HT1080 (cell line): Measurements from ENCODE around the gene ZNF282. TPM values are rescaled to one million over a fixed set of nuclear protein-coding genes. Genes with fewer than 3 reads are reported as not detected.

Source experiments
- DNase-seq: peaks from one replicate; pipeline ENCODE4 v3.0.0-alpha.2; 2015; ENCODE audit warnings: low read depth
- total RNA-seq: library from RNA; depleted of rRNA; stranded (reverse); fragments of >200 nt; shearing (Covaris generic); gene quantifications from 2 replicates; pipeline ENCODE4 v1.2.3, GENCODE V29; 2014

Gene ZNF282
- total RNA-seq, 1 experiment from 2014 or later: 30.4 TPM

DNA sequence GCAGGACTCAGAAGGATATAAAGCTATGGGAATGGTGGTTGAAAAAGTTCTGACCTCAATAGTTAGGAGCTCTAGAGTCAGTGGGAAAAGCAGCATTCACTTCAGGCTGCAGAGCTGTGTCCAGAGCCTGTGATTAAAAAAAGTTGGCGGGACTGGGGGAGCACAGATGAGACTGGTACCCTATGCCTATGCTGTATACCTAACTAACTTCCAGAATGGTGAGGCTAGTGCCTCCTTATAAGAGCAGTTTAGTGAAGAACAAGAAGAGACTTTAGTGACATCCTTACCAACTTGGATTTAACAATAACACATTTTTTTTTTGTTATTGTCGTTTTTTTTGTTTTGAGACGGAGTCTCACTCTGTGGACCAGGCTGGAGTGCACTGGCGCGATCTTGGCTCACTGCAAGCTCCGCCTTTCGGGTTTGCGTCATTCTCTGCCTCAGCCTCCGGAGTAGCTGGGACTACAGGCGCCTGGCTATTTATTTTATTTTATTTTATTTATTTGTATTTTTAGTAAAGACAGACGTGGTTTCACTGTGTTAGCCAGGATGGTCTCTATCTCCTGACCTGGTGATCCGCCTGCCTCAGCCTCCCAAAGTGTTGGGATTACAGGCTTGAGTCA, 6.6 kb upstream of the ZNF282 start:
- no peak for DNase-seq

DNA sequence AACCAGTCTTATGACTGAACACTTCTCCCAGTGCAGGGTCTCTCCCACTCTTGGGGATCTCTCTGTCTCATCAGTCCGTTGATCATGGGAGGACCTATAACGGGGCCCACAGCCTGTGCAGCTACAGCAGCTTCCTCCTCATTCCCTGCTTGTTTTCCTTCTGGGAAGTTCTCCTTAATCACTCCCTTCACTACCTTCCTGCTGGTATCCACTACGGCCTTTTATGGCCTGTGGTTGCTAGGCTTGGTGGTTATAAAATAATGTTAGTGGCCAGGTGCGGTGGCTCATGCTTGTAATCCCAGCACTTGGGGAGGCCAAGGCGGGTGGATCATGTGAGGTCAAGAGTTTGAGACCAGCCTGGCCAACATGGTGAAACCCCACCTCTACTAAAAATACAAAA, 3.5 kb upstream of the ZNF282 start:
- no peak for DNase-seq

DNA sequence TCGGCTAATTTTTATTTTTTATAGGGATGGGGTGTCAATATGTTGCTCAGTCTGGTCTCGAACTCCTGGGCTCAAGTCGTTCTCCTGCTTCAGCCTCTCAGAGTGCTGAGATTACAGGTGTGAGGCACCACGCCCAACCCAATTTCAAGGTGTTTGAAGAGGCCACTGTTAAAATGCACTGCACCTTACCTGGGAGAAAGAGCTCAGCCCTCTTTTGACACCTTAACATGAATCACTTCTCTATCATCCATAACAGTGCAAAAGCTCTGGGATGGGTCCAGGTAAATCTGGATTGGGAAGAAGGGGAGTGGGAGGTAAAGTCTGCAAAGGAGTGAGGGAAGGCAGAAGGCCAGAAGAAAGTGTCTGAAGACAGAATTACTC, 557 bp upstream of the ZNF282 start:
- no peak for DNase-seq

DNA sequence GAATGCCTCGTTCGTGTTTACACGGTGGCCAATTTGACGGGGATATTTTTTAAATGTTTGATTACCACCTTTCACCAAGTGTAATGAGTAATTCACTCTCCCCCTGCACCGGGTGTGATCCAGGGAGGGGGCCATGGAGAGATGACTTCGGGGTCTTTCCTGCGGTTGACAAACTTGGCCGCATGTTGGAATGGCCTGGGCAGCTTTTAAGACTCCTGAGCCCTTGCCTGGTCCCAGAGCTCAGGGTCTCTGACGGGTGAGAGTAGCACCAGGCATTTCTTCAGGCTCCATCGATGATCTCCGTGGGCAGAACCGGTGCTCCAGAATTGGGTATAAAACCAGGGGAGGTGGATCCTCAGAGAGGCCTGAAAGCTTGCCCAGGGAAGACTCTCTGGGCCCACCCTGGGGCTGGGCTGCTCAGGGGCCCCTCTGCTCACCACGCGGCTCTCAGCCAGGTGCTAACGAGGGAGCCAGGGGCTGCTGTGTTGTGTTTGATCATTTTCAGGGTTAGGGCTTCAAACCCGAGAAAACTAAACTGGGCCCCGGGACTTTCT, 882 bp downstream of the ZNF282 start:
- DNase-seq: no peak

DNA sequence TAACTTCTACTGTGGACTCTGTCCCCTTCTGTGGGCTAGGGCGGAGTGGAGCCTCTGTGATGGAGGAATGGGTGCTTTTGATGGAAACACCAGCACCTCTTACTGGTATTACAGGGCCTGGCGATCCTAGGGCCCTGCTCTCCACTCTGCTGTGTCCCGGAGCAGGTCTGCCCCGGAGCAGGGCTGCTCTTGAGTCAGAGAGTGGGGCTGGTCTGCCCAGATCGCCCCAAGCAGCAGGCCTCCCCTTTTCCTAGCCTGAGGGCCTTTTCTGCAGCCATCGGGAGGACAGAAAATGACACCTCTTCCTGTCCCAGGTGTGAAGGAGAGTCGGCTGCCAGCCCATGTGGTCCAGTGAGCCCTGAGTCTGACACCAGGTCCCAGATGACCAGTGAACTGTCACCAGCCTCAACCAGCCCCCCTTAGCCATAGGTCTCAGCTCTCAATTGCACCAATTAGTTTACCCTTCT, 1.4 kb downstream of the ZNF282 start:
- DNase-seq: peak; percentile 13

DNA sequence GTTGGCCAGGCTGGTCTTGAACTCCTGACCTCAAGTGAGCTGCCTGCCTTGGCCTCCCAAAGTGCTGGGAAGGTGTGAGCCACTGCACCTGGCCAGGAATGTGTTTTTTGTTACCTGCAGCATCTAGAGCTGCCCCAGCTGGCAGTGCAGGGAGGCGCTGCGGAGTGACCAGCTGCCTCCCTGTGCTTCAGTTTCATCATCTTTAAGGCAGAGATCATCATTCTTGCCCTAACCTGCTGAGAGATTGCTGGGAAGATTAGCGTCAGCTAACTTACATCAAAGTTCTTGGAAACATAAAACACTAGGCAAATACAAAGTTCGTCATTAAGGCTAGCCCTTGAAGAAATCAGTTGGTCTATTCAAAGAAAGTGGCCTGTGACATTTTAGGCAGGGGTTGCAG, 2.3 kb downstream of the ZNF282 start:
- no peak for DNase-seq

DNA sequence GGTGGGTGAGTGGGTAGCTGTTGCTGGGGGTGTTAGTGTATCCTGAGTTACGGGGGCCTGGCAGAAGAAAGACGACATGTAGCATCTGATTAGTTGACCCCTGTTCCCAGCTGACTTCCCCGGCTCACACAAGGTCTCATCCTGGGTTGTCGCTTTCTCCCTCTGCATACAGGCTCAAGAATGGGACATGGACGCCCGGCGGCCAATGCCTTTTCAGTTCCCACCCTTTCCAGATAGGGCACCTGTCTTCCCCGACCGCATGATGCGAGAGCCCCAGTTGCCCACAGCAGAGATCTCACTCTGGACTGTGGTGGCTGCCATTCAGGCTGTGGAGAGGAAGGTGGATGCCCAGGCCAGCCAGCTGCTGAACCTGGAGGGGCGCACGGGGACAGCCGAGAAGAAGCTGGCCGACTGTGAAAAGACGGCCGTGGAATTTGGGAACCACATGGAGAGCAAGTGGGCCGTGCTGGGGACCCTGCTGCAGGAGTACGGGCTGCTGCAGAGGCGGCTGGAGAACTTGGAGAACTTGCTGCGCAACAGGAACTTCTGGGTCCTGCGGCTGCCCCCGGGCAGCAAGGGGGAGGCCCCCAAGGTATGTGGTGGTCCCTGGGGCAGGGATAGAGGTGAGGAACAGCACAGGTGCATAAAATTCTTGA, 2.9 kb downstream of the ZNF282 start:
- DNase-seq: no peak

DNA sequence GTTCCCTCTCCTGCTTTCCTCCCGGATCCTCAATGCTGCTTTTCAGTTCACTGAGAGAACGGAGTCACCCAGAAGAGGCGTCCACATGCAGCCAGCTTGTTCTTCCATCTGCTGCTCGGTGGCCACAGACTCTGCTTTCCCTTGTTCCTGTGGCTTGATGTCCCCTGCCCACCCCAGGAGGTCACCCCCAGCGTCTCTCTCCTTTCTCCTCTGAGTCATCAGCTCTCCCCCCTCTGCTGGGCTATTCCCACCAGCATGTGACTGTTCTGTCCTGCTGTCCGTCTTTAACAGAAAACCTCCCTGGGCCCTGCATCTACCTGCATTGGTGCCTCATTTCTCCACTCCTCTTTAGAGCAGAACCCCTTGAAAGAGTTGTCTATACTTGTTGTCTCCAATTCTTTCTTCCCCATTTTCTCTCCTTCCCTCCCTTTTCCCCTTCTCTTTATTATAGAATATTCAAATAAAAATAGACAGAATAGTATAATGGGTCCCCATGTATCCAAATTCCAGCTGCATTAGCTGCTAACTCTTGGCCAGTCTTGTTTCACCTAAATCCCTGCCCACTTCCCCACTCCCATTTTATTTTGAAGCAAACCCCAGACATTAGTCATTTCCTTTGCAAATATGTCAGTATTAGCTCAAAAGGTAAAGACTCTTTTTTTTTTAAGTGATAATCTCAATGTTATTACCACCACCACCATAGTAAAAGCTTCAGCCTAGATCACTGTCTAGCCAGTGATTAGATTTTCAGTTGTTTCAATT, 4.1 kb downstream of the ZNF282 start:
- peak; percentile 77 for DNase-seq

DNA sequence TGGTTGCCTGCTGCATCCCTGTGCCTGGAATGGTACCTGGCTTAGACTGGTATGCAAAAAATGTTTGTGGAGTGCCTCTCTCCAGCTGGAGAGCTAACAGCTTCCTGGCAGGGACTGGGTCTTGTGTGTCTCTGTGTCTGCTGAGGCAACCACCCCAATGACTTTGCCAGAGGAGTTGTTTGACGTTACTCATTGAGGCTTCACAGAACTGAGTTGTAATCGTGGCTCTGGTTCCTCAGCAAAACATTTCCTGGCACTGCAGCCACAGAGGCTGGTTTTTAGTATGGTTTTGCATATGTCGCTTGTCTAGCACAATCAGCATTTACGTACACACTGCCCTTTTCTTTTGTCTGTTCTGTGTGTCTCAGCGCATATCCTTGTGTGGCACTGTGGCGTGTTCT, 7.5 kb downstream of the ZNF282 start:
- DNase-seq: no peak

DNA sequence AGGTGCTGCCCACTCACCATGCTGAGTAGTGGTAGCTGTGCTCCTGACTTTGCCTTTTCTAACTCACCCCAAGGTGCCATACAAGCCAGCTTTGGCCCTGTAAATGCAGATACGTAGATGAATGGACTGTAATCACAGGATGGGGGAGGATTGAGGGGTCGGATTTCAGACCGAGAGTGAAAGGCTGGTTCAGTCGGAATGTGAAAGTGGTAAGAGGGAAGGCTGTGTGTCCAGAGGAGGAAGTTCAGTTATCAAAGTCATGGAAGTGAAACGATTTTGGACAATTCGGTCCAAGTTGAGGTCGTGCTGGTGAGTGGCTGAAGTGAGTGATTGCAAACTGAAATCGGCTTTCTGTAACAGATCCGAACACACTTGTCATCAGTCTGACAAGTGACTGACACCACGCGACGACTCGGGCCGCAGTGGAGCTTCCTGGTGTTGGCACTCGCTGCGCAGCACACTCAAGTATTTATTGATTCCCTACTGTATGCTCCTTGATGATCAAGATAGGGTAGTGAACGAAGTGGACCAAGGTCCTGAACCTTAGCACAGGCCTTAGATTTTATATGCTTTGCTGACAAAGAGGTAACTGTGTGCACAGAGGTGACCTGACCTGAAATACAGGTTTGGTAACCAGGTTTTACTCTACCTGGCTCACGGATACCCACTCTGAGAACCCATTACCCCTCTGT, 10.5 kb downstream of the ZNF282 start:
- no peak for DNase-seq

DNA sequence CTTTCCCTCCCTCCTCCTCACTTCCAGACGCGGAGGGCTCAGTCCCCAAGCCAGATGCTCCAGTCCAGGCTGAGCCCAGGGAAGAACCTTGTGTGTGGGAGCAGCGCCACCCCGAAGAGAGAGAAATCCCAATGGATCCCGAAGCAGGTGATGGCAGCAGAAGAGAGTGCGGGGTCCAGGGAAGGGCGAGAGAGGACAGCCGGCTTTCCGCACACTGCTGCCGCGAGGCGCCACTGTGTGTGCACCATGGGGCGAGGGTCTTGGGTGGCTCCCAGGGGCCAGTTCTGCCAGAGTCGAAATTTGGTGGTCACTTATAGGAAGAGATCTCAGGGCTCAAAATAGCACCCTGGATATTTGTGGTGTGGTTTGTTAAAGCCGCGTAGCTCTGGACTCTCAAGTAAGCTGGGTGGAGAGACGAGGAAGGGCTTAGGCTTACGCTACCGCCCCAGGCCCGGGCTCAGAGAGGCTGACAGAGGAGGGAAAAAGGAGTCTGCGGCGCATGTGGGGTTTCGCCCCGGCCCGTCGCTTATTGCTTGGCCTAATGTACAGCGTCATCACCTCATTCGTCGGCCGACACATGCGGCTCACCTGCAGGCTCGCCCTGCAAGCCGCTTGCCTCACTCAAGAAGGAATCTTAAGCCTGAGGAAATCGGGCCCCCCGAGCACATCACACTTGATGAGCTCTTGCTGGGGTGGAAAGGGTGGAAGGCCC, 12.1 kb downstream of the ZNF282 start:
- DNase-seq: no peak

DNA sequence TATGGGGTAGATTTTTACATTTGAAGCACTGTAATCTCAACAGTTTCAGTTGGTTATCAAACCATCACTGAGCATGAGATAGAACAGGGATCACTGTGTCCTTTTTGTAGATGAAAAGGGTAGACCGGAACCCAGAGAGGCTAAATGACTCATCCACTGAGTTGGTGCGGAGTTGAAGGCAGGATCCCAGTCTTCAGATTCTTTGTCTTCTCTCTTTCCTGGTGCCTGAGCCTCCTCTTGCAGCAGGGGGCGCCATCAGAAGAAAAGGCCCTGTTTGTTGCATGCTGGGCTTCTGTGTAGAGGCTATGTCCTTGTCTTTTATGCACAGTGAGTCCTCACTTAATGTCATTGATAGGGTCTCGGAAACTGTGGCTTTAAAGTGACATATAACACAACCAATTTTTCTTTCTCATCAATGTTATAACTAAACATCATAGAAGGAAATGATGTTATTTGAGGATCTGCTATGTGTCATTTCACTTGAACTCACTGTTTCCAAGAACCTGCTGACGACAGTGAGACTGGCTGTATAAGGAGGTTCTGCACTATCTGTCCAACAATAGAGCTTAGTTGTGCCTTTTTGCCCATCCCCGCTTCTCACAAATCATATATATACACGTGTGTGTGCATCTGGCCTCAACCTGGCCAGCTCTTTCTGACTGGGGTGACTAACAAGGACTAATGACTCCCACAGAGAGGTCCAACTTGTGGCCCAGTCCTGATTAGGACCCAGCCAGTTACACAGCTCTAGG, 14.3 kb downstream of the ZNF282 start:
- peak; percentile 89 for DNase-seq

DNA sequence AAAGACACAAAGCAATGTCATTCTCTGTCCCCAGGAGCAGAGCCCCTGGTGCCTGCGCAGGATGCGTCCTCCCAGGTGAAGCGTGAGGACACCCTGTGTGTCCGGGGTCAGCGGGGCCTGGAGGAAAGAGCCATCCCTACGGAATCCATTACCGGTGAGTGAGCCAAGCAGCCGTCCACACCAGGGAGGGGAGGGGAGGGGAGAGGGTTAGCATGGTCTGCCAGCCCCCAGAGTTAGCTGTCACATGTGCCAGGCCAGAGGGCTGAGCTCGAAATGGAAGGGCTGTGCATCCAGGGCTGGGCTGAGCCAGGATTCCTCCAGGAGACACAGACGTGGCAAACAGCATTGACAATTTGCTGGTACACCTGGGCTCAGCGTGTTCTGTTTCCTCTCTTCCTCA, 15.2 kb downstream of the ZNF282 start:
- DNase-seq: no peak

DNA sequence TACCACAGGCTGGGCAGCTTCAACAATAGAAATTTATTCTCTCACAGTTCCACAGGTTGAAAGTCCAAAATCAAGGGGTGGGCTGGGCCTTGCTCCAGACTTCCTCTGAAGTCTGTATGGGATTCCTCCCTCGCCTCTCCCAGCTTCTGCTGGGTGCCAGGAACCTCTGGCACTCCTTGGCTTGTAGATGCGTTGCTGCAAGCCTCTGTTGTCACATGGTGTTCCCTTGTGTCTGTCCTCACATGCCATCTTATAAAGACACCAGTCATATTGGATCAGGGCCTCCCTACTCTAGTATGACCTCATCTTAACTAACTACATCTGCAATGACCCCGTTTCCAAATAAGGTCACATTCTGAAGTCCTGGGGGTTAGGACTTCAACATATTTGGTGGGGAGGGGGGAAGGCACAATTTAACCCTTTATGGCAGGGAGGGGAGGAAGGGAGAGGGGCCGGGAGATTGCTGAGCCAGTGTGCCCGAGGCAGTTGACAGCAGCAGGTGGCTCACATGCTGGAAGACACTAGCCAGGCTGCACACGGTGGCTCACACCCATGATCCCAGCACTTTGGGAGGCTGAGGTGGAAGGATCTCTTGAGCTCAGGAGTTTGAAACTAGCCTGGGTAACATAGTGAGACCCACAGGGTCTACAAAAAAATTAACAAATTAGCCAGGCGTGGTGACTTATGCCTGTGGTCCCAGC, 18.8 kb downstream of the ZNF282 start:
- DNase-seq: no peak

DNA sequence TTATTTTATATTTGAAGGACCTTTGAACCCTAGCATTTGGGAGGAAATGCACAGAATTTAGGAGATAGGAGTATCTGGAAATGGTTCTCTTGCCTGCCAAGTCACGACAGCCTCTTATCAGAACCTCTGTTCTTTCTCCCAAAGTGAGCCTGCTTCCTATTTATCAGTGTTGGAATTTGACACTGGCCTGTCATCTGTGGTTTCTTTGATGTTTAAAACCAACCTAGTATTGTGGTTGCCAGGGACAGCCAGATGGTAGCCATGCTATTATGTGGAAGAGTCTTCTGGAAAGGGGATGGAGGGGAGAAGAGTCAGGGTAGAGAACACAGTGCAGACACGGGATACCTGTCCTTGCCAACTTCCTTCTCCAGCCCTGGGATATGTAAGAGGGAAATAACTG, 21.1 kb downstream of the ZNF282 start:
- DNase-seq: no peak

DNA sequence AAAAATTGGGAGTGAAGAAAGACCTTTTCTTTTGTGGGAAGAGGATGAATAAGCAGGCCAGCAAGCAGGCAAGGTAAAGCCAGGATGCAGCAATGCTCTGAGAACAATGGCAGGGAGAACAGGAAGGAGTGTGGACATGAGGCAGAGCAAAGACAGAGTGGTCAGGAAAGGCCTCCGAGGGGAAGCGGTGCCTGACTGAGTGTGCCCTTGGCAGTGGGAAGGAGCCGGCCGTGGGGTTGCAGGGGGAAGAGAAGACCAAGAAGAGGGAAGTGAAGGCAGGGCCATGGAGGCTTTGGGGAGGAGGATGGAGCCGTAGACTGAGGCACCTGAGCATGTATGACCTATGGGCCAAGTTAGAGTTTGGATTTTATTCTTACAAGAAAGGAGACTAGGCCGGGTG, 22.2 kb downstream of the ZNF282 start:
- no peak for DNase-seq

DNA sequence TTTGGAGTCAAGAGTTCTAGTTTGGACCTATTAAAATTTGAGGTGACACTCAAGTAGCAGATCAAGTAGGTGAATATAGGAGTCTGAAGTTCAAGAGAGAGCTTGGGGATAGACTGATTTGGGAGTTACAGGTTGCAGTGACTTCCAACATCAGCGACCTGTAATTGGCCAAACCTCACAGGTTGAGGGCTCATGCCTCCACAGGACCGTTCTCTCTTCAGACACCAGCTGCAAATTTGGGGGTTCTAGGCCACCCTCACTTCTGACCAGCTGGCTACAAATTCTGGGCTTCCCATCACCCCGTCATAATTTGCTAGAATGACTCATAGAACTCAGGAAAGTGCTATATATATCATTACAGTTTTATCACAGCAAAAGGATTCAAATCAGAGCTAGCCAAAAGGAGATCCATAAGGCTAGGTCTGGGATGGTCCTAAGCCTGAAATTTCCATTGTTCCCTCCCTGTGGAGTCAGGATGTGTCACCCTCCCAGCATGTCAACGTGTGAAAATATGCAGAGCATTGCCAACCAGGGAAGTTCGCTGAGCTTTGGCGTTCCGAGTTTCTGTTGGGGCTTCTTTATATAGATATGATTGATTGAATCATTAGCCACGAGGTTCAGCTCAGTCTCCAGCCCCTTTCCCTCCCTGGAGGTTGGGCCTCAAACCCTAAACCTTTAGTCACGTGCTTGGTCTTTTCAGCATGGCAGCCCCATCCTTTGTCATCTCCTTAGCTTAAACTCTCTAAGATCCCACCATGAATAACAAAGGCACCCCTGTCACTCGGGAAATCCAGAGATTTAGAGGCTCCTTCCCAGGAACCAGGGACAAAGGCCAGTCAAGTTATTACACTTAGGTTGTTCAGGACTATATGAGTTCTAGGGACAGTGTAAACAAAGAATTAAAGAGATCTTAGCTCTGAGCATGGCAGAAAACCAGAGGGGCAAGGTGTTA, 23.4 kb downstream of the ZNF282 start:
- no peak for DNase-seq

DNA sequence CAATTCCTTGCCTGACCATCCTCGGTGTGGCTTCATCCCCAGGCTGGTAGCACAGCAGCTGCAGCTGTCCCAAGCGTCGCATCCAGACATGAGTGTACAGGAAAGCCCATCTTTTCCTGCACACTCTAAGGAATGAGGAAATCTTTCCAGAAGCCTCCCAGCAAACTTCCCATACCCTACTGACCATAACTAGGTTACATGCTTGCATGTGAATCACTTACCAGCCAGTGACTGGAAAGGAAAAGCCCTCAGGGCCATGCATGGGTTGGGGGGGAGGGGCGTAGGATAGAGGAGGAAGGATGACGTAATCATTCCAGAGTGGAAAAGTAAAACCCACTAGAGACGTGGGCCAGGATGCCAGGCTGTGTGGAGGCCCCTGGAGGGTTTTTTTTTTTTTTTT, 25.2 kb downstream of the ZNF282 start:
- DNase-seq: peak; percentile 36

DNA sequence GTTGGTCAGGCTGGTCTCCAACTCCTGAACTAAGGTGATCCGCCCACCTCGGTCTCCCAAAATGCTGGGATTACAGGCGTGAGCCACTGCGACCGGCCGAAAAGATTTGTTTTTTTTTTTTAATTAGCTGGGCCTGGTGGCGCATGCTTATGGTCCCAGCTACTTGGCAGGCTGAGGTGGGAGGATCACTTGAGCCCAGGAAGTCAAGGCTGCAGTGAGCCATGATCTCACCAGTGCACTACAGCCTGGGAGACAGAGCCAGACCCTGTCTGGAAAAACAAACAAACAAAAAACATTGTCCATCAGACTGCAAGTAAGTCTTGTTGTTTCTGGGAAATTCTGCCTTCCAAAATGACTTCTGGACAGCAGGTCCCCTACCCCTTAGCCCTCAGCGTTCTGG, 27.8 kb downstream of the ZNF282 start:
- no peak for DNase-seq
